Measurements from ENCODE around the gene CNGA4.

- TF ChIP-seq, protein P1, sequence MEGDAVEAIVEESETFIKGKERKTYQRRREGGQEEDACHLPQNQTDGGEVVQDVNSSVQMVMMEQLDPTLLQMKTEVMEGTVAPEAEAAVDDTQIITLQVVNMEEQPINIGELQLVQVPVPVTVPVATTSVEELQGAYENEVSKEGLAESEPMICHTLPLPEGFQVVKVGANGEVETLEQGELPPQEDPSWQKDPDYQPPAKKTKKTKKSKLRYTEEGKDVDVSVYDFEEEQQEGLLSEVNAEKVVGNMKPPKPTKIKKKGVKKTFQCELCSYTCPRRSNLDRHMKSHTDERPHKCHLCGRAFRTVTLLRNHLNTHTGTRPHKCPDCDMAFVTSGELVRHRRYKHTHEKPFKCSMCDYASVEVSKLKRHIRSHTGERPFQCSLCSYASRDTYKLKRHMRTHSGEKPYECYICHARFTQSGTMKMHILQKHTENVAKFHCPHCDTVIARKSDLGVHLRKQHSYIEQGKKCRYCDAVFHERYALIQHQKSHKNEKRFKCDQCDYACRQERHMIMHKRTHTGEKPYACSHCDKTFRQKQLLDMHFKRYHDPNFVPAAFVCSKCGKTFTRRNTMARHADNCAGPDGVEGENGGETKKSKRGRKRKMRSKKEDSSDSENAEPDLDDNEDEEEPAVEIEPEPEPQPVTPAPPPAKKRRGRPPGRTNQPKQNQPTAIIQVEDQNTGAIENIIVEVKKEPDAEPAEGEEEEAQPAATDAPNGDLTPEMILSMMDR (IDR thresholded peaks at IDR 0.05; ENCODE audit: poor library complexity): no peak
- TF ChIP-seq EZH2 (IDR thresholded peaks at IDR 0.05; ENCODE audit: borderline replicate concordance) (no peak), EZH2phosphoT487 (IDR thresholded peaks at IDR 0.05; ENCODE audit: low read depth, severe bottlenecking, unreplicated experiment) (no peak)
These were observed 15.0 kb upstream of the CNGA4 start for GRCh38 chr11:6223854-6224253.
